ENCODE measurements around the gene STON2. TPM values are rescaled to one million over a fixed set of nuclear protein-coding genes. Genes with fewer than 3 reads are reported as not detected.

STON2 gene, protein sequence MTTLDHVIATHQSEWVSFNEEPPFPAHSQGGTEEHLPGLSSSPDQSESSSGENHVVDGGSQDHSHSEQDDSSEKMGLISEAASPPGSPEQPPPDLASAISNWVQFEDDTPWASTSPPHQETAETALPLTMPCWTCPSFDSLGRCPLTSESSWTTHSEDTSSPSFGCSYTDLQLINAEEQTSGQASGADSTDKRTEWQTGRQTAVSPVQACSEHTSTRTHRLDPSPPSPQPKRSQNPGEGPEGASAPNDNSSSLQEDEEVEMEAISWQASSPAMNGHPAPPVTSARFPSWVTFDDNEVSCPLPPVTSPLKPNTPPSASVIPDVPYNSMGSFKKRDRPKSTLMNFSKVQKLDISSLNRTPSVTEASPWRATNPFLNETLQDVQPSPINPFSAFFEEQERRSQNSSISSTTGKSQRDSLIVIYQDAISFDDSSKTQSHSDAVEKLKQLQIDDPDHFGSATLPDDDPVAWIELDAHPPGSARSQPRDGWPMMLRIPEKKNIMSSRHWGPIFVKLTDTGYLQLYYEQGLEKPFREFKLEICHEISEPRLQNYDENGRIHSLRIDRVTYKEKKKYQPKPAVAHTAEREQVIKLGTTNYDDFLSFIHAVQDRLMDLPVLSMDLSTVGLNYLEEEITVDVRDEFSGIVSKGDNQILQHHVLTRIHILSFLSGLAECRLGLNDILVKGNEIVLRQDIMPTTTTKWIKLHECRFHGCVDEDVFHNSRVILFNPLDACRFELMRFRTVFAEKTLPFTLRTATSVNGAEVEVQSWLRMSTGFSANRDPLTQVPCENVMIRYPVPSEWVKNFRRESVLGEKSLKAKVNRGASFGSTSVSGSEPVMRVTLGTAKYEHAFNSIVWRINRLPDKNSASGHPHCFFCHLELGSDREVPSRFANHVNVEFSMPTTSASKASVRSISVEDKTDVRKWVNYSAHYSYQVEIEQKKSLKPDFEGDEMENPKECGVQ
- total RNA-seq = 0.85 and 0.89 TPM in 2 replicates

DNA sequence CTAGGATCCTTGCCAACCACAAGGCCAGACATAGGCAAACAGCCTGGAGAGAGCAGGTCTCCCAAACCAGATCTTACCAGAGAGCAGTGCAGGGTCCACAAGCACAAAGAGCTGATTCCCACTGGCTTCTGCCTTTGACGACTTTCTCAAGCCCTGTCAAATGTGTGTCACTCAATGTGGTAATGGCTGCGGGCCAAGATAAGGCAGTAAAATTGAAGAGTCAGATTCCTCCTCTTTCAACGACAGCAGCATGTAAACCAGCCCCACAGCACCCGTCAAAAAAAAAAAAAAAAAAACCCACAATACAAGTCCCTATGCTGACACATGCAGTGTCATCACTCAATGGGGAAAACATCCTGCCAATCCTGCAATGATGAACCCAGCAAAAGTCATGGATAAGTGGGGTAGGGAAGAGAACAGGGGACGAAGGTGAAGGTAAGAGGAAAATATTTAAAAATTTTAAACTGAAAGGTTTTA is at the start of gene STON2:
Gene STON2 (minus strand): TSS at position 123 of the 477 bp plus-strand sequence. CDS start 1,942 bp downstream, outside the sequence.

DNA sequence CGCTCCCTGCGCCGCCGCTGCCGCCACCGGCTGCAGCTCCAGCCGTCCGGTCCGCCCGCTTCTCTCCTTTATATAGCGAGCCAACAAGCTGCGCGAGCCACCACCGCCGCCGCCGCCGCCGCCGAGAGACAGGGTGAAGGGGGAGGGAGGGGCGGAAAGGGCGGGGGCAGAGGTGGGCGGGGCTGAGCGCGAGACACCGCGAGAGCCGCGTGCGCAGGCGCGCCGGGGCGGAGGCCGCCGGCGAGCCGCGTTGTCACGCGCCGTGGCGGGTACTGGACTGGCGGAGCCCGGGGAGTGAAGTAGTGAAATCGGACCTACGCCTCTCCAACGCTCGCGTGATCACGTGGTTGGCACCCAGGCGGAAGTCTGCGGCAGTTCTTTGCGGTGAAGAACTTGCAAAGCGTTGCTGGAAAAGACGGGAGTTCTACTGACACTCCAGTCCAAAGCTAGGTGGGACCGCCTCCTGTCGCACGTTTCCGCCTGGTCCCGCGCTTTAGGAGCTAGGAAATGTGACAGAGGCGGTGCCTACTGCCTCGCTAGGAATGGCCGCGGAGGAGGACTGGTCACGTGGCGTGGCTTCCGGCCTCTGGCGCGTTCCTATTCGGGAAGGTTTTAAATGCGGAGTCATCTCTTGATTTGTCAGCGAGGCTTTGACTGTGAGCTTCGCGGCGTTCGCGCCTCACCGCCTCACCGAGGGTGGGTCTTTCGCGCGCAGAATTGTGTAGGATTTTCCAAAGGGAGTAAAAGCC is 179.1 kb downstream of the STON2 start, which contains the start of gene GTF2A1:
Gene GTF2A1 (minus strand): TSS at position 130 of the 749 bp plus-strand sequence. CDS start 441 bp downstream, outside the sequence.

Other genes with a start within 250 kb of the STON2 start
- 48.4 and 53.0 TPM in 2 replicates for gene GTF2A1, start 179.4 kb downstream of the STON2 start, total RNA-seq
- gene SEL1L, start 133.5 kb upstream of the STON2 start, total RNA-seq = 145 and 155 TPM in 2 replicates